Transverse colon (tissue), 4 donors: ENCODE results near the gene TATDN3.

ENCODE experiments used
- EP300 ChIP-seq: sonication (generic); formaldehyde crosslinking; IDR thresholded peaks from one replicate; pipeline ENCODE4 v1.6.1; 2017; ENCODE audit warnings: antibody characterized with exemption, low read depth
- POLR2A ChIP-seq: fragments of 450-650 bp; IDR thresholded peaks from one replicate; pipeline ENCODE4 v1.6.1; 2016; ENCODE audit warnings: antibody characterized with exemption, mild to moderate bottlenecking, moderate library complexity
- POLR2AphosphoS5 ChIP-seq, 3 donors: sonication (generic); formaldehyde crosslinking; IDR thresholded peaks; one replicate each; pipeline ENCODE4 v1.6.1; 2016; ENCODE audit warnings: antibody characterized with exemption in 3 of 3
- TF ChIP-seq, protein P1 (sequence below), 5 experiments: fragments of 200-600 bp in 3 of 5; fragments of 450-650 bp in 2 of 5; sonication (generic) in 3 of 5; IDR thresholded peaks; 1 replicate in 2 of 5; 2 replicates in 3 of 5; pipeline ENCODE4 v1.5.1; 2016 to 2017; ENCODE audit warnings: antibody characterized with exemption in 5 of 5, inconsistent platforms in 3 of 5, mild to moderate bottlenecking in 2 of 5, moderate library complexity in 1 of 5

DNA sequence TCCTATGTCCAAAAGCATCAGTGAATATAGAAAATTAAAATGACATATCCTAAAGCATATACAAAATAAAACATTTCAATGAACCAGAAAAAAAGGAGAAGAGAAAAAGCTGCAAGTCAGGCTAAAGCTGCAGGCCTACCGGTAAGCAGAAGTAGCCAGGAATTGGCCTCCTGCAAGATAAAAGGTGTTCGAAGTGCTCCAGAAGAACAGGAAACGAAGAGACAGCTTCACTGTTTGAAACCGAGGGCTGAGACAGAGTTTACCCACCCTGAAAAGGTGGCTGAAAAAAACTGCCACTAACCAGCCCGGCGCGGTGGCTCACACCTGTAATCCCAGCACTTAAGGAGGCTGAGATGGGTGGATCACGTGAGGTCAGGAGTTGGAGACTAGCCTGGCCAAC is 37.5 kb upstream of the TATDN3 start:
- TF ChIP-seq, protein P1, sequence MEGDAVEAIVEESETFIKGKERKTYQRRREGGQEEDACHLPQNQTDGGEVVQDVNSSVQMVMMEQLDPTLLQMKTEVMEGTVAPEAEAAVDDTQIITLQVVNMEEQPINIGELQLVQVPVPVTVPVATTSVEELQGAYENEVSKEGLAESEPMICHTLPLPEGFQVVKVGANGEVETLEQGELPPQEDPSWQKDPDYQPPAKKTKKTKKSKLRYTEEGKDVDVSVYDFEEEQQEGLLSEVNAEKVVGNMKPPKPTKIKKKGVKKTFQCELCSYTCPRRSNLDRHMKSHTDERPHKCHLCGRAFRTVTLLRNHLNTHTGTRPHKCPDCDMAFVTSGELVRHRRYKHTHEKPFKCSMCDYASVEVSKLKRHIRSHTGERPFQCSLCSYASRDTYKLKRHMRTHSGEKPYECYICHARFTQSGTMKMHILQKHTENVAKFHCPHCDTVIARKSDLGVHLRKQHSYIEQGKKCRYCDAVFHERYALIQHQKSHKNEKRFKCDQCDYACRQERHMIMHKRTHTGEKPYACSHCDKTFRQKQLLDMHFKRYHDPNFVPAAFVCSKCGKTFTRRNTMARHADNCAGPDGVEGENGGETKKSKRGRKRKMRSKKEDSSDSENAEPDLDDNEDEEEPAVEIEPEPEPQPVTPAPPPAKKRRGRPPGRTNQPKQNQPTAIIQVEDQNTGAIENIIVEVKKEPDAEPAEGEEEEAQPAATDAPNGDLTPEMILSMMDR (IDR thresholded peaks at IDR 0.05), result no peak
- no peak for TF ChIP-seq POLR2AphosphoS5 (IDR thresholded peaks at IDR 0.05)
- no peak for TF ChIP-seq POLR2A
- no peak for TF ChIP-seq EP300
